Measurements from ENCODE around the gene SLC6A12.

Gene SLC6A12

GRCh38 chr12:177980-178828, 35.8 kb downstream of the SLC6A12 start (continued):
- TF ChIP-seq PATZ1 (CRISPR knock-in tag; IDR thresholded peaks at IDR 0.05; ENCODE audit: borderline replicate concordance), result no peak

GRCh38 chr12:177336-177979, 36.5 kb downstream of the SLC6A12 start:
- ATAC-seq, result no peak; the same call in 2 of the 3 replicates
- TF ChIP-seq ISL1 (CRISPR knock-in tag; IDR thresholded peaks at IDR 0.05), result no peak

- TF ChIP-seq ZC3H10 (CRISPR knock-in tag; IDR thresholded peaks at IDR 0.05) (no peak), TCF4 (CRISPR knock-in tag; IDR thresholded peaks at IDR 0.05; ENCODE audit: borderline replicate concordance) (peak; percentile 21; the same call in 1 of the 2 replicates)
- peak; percentile 82 for ATAC-seq
Observed at GRCh38 chr12:176321-177181, 37.4 kb downstream of the SLC6A12 start.

- no peak for TF ChIP-seq PATZ1 (CRISPR knock-in tag; IDR thresholded peaks at IDR 0.05; ENCODE audit: borderline replicate concordance)
- no peak for TF ChIP-seq CSRNP3 (CRISPR knock-in tag; IDR thresholded peaks at IDR 0.05)
- TF ChIP-seq ZNF8 (CRISPR knock-in tag; IDR thresholded peaks at IDR 0.05), result no peak
- no peak for TF ChIP-seq TSHZ2 (CRISPR knock-in tag; IDR thresholded peaks at IDR 0.05)
- TF ChIP-seq ARNTL (CRISPR knock-in tag; IDR thresholded peaks at IDR 0.05; ENCODE audit: borderline replicate concordance, low read depth), result no peak
- TF ChIP-seq RARB (CRISPR knock-in tag; IDR thresholded peaks at IDR 0.05), result no peak
- no peak for TF ChIP-seq CSDC2 (CRISPR knock-in tag; IDR thresholded peaks at IDR 0.05)
- no peak for TF ChIP-seq ZNF565 (CRISPR knock-in tag; conservative IDR thresholded peaks at IDR 0.05; ENCODE audit: low read depth)
- no peak for TF ChIP-seq BACH2 (CRISPR knock-in tag; IDR thresholded peaks at IDR 0.05; ENCODE audit: borderline replicate concordance)
- no peak for TF ChIP-seq ZFP30 (CRISPR knock-in tag; IDR thresholded peaks at IDR 0.05)
- no peak for TF ChIP-seq OSR1 (CRISPR knock-in tag; IDR thresholded peaks at IDR 0.05)
- TF ChIP-seq ZNF70 (CRISPR knock-in tag; IDR thresholded peaks at IDR 0.05), result no peak
- no peak for ATAC-seq
Observed at GRCh38 chr12:175759-176158, 38.2 kb downstream of the SLC6A12 start.

GRCh38 chr12:175250-175649, 38.7 kb downstream of the SLC6A12 start:
- ATAC-seq, result peak; percentile 43
- TF ChIP-seq ZFP30 (CRISPR knock-in tag; IDR thresholded peaks at IDR 0.05) (no peak), RARB (CRISPR knock-in tag; IDR thresholded peaks at IDR 0.05) (no peak), OSR1 (CRISPR knock-in tag; IDR thresholded peaks at IDR 0.05) (no peak), TSHZ2 (CRISPR knock-in tag; IDR thresholded peaks at IDR 0.05) (no peak), CSDC2 (CRISPR knock-in tag; IDR thresholded peaks at IDR 0.05) (no peak), PPARA (CRISPR knock-in tag; IDR thresholded peaks at IDR 0.05; ENCODE audit: borderline replicate concordance) (no peak), PATZ1 (CRISPR knock-in tag; IDR thresholded peaks at IDR 0.05; ENCODE audit: borderline replicate concordance) (no peak), GLIS3 (CRISPR knock-in tag; IDR thresholded peaks at IDR 0.05) (no peak), ISL1 (CRISPR knock-in tag; IDR thresholded peaks at IDR 0.05) (no peak)
